Smooth muscle cell (in vitro differentiated cells): ENCODE measurements around the gene HOXA10. TPM values are rescaled to one million over a fixed set of nuclear protein-coding genes. Genes with fewer than 3 reads are reported as not detected.
A peak's percentile ranks its signal among the peaks of the same experiment; 100 is the strongest.

Experiments used
- DNase-seq: peaks from one replicate; lab custom pipeline; 2025; ENCODE audit not compliant: unreplicated experiment; lab: John Stamatoyannopoulos, UW
- H2AFZ ChIP-seq: fragments of 200-600 bp; sonication (generic); 2 replicates; pipeline ENCODE4 v1.6.0; 2016; ENCODE audit warnings: antibody characterized with exemption, low read depth, mild to moderate bottlenecking
- H3F3A ChIP-seq: fragments of 200-600 bp; sonication (generic); 2 replicates; pipeline ENCODE4 v1.6.0; 2017; ENCODE audit warnings: antibody characterized with exemption, low read depth
- H3K27ac ChIP-seq: fragments of 200-600 bp; sonication (generic); 2 replicates; pipeline ENCODE4 v1.5.1; 2016; ENCODE audit warnings: low read depth, mild to moderate bottlenecking
- H3K27me3 ChIP-seq: fragments of 200-600 bp; sonication (generic); 2 replicates; pipeline ENCODE4 v1.6.1; 2016; ENCODE audit warnings: low read depth, mild to moderate bottlenecking
- H3K36me3 ChIP-seq: fragments of 200-600 bp; sonication (generic); 2 replicates; pipeline ENCODE4 v1.5.1; 2016; ENCODE audit warnings: low read depth
- H3K4me1 ChIP-seq: fragments of 200-600 bp; sonication (generic); 2 replicates; pipeline ENCODE4 v1.5.1; 2016; ENCODE audit warnings: low read depth
- H3K4me2 ChIP-seq: fragments of 200-600 bp; sonication (generic); 2 replicates; pipeline ENCODE4 v1.6.0; 2016; ENCODE audit warnings: mild to moderate bottlenecking
- H3K4me3 ChIP-seq: fragments of 200-600 bp; sonication (generic); 2 replicates; pipeline ENCODE4 v1.5.1; 2016; ENCODE audit warnings: mild to moderate bottlenecking
- H3K79me2 ChIP-seq: fragments of 200-600 bp; sonication (generic); 2 replicates; pipeline ENCODE4 v1.6.0; 2016; ENCODE audit warnings: low read depth, mild to moderate bottlenecking
- H3K9ac ChIP-seq: fragments of 200-600 bp; sonication (generic); 2 replicates; pipeline ENCODE4 v1.6.0; 2016; ENCODE audit warnings: low read depth
- H3K9me3 ChIP-seq: fragments of 200-600 bp; sonication (generic); replicated peaks from 2 replicates; pipeline ENCODE4 v1.5.1; 2016; ENCODE audit warnings: low read depth
- H4K20me1 ChIP-seq: fragments of 200-600 bp; sonication (generic); 2 replicates; pipeline ENCODE4 v1.6.0; 2016; ENCODE audit warnings: low read depth
- CTCF ChIP-seq: fragments of 200-600 bp; sonication (generic); IDR thresholded peaks from 2 replicates; pipeline ENCODE4 v1.5.1; 2017; ENCODE audit warnings: borderline replicate concordance, mild to moderate bottlenecking, antibody characterized with exemption; ENCODE audit not compliant: insufficient read depth, poor library complexity, severe bottlenecking
- WGBS: methylation state at CpG from one replicate; pipeline ENCODE4 v1.1.7; 2016; ENCODE audit warnings: low lambda C conversion rate; 5-methylcytosine and 5-hydroxymethylcytosine counted together
- polyA plus RNA-seq: library from polyadenylated mRNA; unstranded; fragments of >200 nt; fragmentation: Nextera tagmentation; extraction: Ambion mirVana; gene quantifications from 2 replicates; pipeline ENCODE4 v1.2.1, GENCODE V29; 2016
- total RNA-seq: library from RNA; depleted of rRNA; stranded (reverse); fragments of >200 nt; gene quantifications from 2 replicates; pipeline ENCODE4 v1.2.3, GENCODE V29; 2014

HOXA10 gene
- total and polyA plus RNA-seq, 2 experiments from 2014 or later, result 37.6 to 53.6 TPM

GRCh38 chr7:27203964-27204594, 30.0 kb upstream of the HOXA10 start:
- peaks cover 33% of the 10 kb centered on the region for H3K27me3 ChIP-seq
- peaks cover 69% of the 10 kb centered on the region for H3K79me2 ChIP-seq
- H4K20me1 ChIP-seq, result peaks cover 2% of the 10 kb centered on the region
- WGBS, result 60% methylated on average over 4 of the region's 4 CpGs
- peaks cover 8% of the 10 kb centered on the region for H3F3A ChIP-seq
- TF ChIP-seq CTCF, result no peak
- H3K27ac ChIP-seq, result no peak overlapping the region
- H3K4me2 ChIP-seq, result peak overlapping the region; percentile 86
- no peak overlapping the region for H3K9ac ChIP-seq
- H3K9me3 ChIP-seq, result no peaks in the 10 kb centered on the region
- no peaks in the 10 kb centered on the region for H3K36me3 ChIP-seq
- H3K4me3 ChIP-seq, result peak overlapping the region; percentile 56
- H2AFZ ChIP-seq, result peak overlapping the region; percentile 71
- H3K4me1 ChIP-seq, result peaks cover 8% of the 10 kb centered on the region
- DNase-seq, result no peak

GRCh38 chr7:27203365-27203953, 29.3 kb upstream of the HOXA10 start:
- Histone ChIP-seq H3K79me2 (peaks cover 75% of the 10 kb centered on the region), H2AFZ (peak overlapping the region; percentile 39), H3K36me3 (no peaks in the 10 kb centered on the region), H3K4me1 (peaks cover 8% of the 10 kb centered on the region), H3K9ac (no peak overlapping the region), H3K4me2 (peak overlapping the region; percentile 86), H3F3A (peaks cover 8% of the 10 kb centered on the region), H3K4me3 (peak overlapping the region; percentile 56), H3K27ac (no peak overlapping the region), H3K9me3 (no peaks in the 10 kb centered on the region), H3K27me3 (peaks cover 33% of the 10 kb centered on the region), H4K20me1 (peaks cover 8% of the 10 kb centered on the region)
- TF ChIP-seq CTCF, result no peak
- DNase-seq, result no peak
- WGBS, result 47% methylated on average over 10 of the region's 10 CpGs

- Histone ChIP-seq H3F3A (peaks cover 8% of the 10 kb centered on the region), H2AFZ (peak overlapping the region; percentile 39), H3K36me3 (no peaks in the 10 kb centered on the region), H3K79me2 (peaks cover 82% of the 10 kb centered on the region), H4K20me1 (peaks cover 15% of the 10 kb centered on the region), H3K4me2 (peak overlapping the region; percentile 86), H3K27me3 (peaks cover 33% of the 10 kb centered on the region), H3K9ac (no peak overlapping the region), H3K27ac (no peak overlapping the region), H3K4me1 (peaks cover 4% of the 10 kb centered on the region), H3K4me3 (peak overlapping the region; percentile 56), H3K9me3 (no peaks in the 10 kb centered on the region)
- TF ChIP-seq CTCF, result no peak
- DNase-seq, result no peak
- 23% methylated on average over 3 of the region's 3 CpGs for WGBS
These were observed 28.7 kb upstream of the HOXA10 start for GRCh38 chr7:27202862-27203134.
